ENCODE results near the gene IQCN. TPM values are rescaled to one million over a fixed set of nuclear protein-coding genes. Genes with fewer than 3 reads are reported as not detected.

The IQCN gene
- total RNA-seq, 1 donor from 2014 or later: 1.6 TPM

- H3K4me3 Mint-ChIP-seq (ENCODE audit: unreplicated experiment): no peak overlapping the region
- H3K27ac Mint-ChIP-seq (ENCODE audit: unreplicated experiment): no peak overlapping the region
- peaks cover 46% of the 10 kb centered on the region for H3K4me1 Mint-ChIP-seq (ENCODE audit: low read depth)
- H3K36me3 Mint-ChIP-seq (ENCODE audit: low read depth): peaks cover 14% of the 10 kb centered on the region
- H3K9me3 Mint-ChIP-seq (ENCODE audit: low read depth): no peaks in the 10 kb centered on the region
- TF ChIP-seq, protein P1, sequence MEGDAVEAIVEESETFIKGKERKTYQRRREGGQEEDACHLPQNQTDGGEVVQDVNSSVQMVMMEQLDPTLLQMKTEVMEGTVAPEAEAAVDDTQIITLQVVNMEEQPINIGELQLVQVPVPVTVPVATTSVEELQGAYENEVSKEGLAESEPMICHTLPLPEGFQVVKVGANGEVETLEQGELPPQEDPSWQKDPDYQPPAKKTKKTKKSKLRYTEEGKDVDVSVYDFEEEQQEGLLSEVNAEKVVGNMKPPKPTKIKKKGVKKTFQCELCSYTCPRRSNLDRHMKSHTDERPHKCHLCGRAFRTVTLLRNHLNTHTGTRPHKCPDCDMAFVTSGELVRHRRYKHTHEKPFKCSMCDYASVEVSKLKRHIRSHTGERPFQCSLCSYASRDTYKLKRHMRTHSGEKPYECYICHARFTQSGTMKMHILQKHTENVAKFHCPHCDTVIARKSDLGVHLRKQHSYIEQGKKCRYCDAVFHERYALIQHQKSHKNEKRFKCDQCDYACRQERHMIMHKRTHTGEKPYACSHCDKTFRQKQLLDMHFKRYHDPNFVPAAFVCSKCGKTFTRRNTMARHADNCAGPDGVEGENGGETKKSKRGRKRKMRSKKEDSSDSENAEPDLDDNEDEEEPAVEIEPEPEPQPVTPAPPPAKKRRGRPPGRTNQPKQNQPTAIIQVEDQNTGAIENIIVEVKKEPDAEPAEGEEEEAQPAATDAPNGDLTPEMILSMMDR (IDR thresholded peaks at IDR 0.05): no peak
- H3K27me3 Mint-ChIP-seq (ENCODE audit: low read depth): no peaks in the 10 kb centered on the region
- DNase-seq (ENCODE audit: low spot score): no peak
Measured at GRCh38 chr19:18283338-18283737, 9.1 kb upstream of the IQCN start.

DNA sequence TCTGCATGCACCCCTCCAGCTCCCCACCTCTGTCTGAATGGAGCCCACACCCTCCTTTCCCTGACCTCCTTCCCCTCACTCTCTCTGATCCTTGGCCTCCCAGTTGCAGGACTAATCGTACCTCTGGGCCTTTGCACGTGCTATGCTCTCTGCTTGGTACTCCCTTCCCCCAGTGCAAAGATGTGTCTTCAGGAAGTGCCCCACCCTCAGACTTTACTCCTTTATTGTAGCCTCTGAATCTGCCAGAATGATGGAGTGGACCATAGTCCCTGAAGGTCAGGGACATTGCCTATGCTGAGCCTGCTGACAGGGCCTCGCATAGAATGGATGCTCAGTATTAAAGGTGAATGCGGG lies 8.5 kb upstream of the IQCN start:
- H3K4me1 Mint-ChIP-seq (ENCODE audit: low read depth): peaks cover 48% of the 10 kb centered on the region
- peak overlapping the region; percentile 70 for H3K4me3 Mint-ChIP-seq (ENCODE audit: unreplicated experiment)
- H3K27me3 Mint-ChIP-seq (ENCODE audit: low read depth): no peaks in the 10 kb centered on the region
- H3K27ac Mint-ChIP-seq (ENCODE audit: unreplicated experiment): peak overlapping the region; percentile 96
- TF ChIP-seq, protein P1 (IDR thresholded peaks at IDR 0.05): no peak
- H3K9me3 Mint-ChIP-seq (ENCODE audit: low read depth): no peaks in the 10 kb centered on the region
- DNase-seq (ENCODE audit: low spot score): no peak
- peaks cover 15% of the 10 kb centered on the region for H3K36me3 Mint-ChIP-seq (ENCODE audit: low read depth)

DNA sequence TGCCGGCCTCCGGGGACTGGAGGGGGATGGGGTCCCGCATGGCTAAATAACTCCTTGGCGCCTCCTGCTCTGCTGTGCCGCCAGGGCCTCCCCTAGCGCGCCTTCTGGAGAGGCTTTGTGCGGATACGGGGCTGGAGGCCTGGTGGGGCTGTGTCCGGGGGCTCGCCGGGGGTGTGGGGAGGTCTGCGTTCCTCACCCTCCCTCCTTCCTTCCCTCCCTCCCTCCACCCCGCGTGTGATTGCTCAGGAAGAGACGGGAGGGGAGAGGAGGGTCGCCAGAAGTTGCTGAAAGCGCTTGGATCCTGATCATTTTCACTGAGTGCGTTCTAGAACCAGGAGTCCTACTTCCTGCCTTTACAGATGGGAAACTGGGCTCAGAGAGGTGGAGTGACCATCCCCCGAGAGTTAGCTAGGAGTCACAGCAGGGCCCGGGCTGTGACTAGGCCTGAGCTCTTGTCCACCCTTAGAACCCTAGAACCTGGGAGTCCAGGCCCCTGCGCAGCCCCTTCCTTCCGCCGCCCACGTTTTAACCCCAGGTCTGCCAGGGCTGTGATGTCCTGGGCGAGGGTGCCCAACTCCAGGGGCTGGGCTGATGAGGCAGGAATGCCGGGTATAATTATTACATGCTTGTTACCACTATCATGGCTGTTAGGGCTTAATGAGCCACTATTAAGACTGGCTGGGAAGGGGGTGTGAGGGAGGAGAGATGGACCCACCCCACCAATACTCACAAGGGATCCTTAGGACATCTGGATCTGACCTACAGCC lies 8.0 kb upstream of the IQCN start:
- DNase-seq (ENCODE audit: low spot score): no peak
- Mint-ChIP-seq H3K4me3 (ENCODE audit: unreplicated experiment) (peak overlapping the region; percentile 70), H3K36me3 (ENCODE audit: low read depth) (peaks cover 15% of the 10 kb centered on the region), H3K27me3 (ENCODE audit: low read depth) (no peaks in the 10 kb centered on the region), H3K9me3 (ENCODE audit: low read depth) (no peaks in the 10 kb centered on the region), H3K4me1 (ENCODE audit: low read depth) (peaks cover 49% of the 10 kb centered on the region), H3K27ac (ENCODE audit: unreplicated experiment) (peak overlapping the region; percentile 96)
- TF ChIP-seq, protein P1 (IDR thresholded peaks at IDR 0.05): peak; percentile 50

DNA sequence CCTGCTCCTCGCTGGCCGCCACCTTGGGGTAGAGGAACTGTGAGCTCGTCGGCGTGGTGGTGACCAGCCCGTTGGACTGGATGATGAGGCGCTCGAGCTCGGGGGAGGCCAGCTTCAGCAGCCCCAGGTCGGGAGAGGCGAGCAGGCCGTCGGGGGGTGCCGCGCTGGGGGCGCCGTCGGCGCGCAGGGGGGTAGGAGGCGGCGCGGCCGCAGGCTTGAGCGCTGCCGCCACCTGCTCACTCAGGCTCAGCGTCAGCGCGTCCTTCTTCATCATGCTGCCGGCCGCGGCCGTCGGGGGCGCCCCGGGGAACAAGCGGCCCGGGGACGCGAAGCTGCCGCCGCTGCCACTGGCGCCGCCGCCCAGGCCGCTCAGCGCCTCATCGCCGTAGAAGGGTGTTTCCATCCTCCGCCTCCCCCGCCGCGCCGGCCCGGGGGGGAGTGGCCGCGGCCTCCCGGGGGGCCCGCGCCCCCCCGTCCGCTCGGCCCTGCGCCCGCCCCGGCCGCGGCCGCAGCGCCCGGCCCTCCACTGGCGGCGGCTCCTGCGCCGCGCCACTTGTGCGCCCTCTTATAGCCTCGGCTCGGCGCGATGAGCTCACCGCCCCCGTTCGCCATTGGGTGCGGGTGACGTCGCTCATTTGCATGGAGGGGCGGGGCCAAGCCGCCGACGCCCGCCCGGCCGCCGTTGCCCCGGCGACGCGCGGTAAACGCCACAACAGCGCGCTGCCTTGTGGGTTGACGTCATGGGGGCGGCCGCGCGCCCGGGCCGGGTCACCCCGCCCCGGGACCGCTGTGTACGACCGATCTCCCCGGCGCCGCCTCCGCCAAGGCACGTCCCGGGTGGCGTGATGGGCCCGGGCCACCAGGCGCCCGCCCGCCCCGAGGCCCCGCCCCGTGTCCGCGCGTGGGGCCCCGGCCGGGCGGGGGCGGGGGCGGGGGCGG lies 7.1 kb upstream of the IQCN start, which contains the start of gene JUND:
JUND (minus strand) TSS at position 541 of the 939 bp plus-strand sequence; CDS start at position 403, 138 bp downstream.
- peaks cover 15% of the 10 kb centered on the region for H3K36me3 Mint-ChIP-seq (ENCODE audit: low read depth)
- H3K4me1 Mint-ChIP-seq (ENCODE audit: low read depth): peaks cover 43% of the 10 kb centered on the region
- no peaks in the 10 kb centered on the region for H3K27me3 Mint-ChIP-seq (ENCODE audit: low read depth)
- TF ChIP-seq, protein P1 (IDR thresholded peaks at IDR 0.05): peak; percentile 43
- DNase-seq (ENCODE audit: low spot score): no peak
- H3K4me3 Mint-ChIP-seq (ENCODE audit: unreplicated experiment): peak within 1 kb of the TSS; percentile 91
- H3K9me3 Mint-ChIP-seq (ENCODE audit: low read depth): no peaks in the 10 kb centered on the region
- H3K27ac Mint-ChIP-seq (ENCODE audit: unreplicated experiment): peak within 1 kb of the TSS; percentile 98

Measured in chondrocyte (in vitro differentiated cells).